NK-92 (cell line): ENCODE data around the gene EXOSC6.
"Not testable (repeated sequence)": the region's sequence is repeated elsewhere in the genome, so short reads cannot be mapped to it uniquely, and the experiment has no call there.

Source experiments
- DNase-seq: peaks from one replicate; lab custom pipeline; 2025; ENCODE audit not compliant: unreplicated experiment; lab: John Stamatoyannopoulos, UW

EXOSC6 gene

GRCh38 chr16:70251629-70252354, at the start of gene EXOSC6:
Gene EXOSC6 (minus strand): TSS chr16:70251940. CDS start chr16:70251900, 40 bp downstream.
- peak; percentile 45 for DNase-seq

GRCh38 chr16:70301121-70301520, 49.4 kb upstream of the EXOSC6 start:
- DNase-seq: no peak

GRCh38 chr16:70298988-70299938, 47.5 kb upstream of the EXOSC6 start, which contains the start of gene DDX19B:
Gene DDX19B (plus strand): TSS chr16:70299186. CDS start chr16:70299298, 112 bp downstream.
- DNase-seq: no peak

- no peak for DNase-seq
Observed at GRCh38 chr16:70295634-70296033, 43.9 kb upstream of the EXOSC6 start.

- no peak for DNase-seq
Observed at GRCh38 chr16:70294385-70295025, 42.8 kb upstream of the EXOSC6 start.

GRCh38 chr16:70292148-70292547, 40.4 kb upstream of the EXOSC6 start:
- DNase-seq: not testable (repeated sequence)

- no peak for DNase-seq
Observed at GRCh38 chr16:70290949-70291519, 39.3 kb upstream of the EXOSC6 start.

- DNase-seq: peak; percentile 65
Observed at GRCh38 chr16:70289229-70290094, 37.7 kb upstream of the EXOSC6 start, which contains the start of gene AARS1. Gene AARS1 (minus strand): TSS chr16:70289506. CDS start chr16:70282763, 6,743 bp downstream.

- DNase-seq: not testable (repeated sequence)
Observed at GRCh38 chr16:70287304-70287971, 35.7 kb upstream of the EXOSC6 start.

GRCh38 chr16:70276392-70276791, 24.7 kb upstream of the EXOSC6 start:
- DNase-seq: no peak

GRCh38 chr16:70271696-70272095, 20.0 kb upstream of the EXOSC6 start:
- no peak for DNase-seq

GRCh38 chr16:70270176-70270575, 18.4 kb upstream of the EXOSC6 start:
- no peak for DNase-seq

- no peak for DNase-seq
Observed at GRCh38 chr16:70269471-70269870, 17.7 kb upstream of the EXOSC6 start.

GRCh38 chr16:70267922-70268321, 16.2 kb upstream of the EXOSC6 start:
- not testable (repeated sequence) for DNase-seq

- DNase-seq: no peak
Observed at GRCh38 chr16:70267516-70267915, 15.8 kb upstream of the EXOSC6 start.

GRCh38 chr16:70259903-70260302, 8.2 kb upstream of the EXOSC6 start:
- DNase-seq: not testable (repeated sequence)

GRCh38 chr16:70258946-70259345, 7.2 kb upstream of the EXOSC6 start:
- no peak for DNase-seq

- DNase-seq: no peak
Observed at GRCh38 chr16:70258065-70258464, 6.3 kb upstream of the EXOSC6 start.

GRCh38 chr16:70257391-70257790, 5.7 kb upstream of the EXOSC6 start:
- no peak for DNase-seq
